HG03520 (cell line): ENCODE data around the gene TCF15.

ENCODE experiments used
- ATAC-seq: cut with Tn5 transposase; IDR thresholded peaks from one replicate; pipeline ENCODE4 v1.9.1; 2021; ENCODE audit warnings: mild to moderate bottlenecking, moderate library complexity; ENCODE audit not compliant: unreplicated experiment

Gene TCF15

DNA sequence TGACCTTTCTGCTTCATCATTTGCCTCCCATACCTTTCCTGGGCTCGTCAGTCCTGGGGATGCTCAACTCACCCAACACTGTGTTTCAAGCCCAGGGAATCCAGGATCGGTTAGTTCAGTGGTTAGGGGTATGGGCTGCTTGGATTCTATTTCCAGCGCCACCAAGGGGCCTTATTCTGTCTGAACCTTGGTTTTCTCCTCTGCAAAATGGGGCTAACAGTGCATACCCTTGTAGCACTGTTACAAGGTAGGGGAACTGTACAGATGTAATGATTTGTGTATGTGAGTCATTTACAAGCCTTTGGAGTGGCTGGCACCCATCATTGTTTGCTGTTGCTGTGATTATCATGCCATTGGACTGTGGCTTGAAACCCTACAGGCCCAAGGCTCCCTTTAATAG lies 52.0 kb downstream of the TCF15 start:
- ATAC-seq = no peak

DNA sequence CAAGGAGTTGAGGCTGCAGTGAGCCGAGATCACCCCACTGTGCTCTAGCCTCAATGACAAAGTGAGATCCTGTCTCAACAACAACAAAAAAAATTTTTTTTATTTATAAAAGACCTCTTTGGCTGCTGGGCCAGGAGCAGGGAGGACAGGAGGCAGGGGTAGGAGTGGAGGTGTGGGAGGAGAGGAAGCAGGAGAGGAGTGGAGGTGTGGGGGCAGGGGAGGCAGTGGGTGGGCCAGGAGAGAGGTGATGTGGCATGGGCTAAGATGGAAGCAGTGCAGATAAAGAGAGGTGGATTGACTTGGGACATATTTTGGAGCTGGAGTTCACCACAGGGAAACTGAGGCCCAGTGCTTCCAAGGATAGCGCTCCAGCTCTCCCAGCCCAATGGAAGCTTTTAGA lies 53.1 kb downstream of the TCF15 start:
- ATAC-seq = no peak

DNA sequence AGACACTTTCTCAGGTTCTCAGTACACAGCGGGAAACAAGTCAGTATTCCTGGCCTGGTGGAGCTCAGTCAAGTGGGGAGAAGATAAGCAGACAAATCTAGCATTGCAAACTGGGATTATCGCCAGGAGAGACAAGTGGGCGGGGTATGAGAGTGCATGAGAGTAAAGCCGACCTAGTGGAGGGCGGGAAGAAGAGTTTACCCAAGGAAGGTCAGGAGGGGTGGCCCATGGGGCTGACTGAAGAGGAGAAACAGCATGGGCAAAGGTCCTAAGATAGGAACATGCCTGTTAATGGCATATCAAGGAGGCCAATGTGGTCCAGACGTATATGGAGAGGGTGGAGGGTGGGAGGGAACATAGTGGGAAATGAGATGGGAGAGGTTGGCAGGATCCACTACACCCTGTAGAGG lies 54.1 kb downstream of the TCF15 start:
- ATAC-seq = no peak
